Calu3 (cell line): ENCODE data around the gene BRD1. TPM values are rescaled to one million over a fixed set of nuclear protein-coding genes. Genes with fewer than 3 reads are reported as not detected.

Source experiments
- BruUV-seq: library from RNA; stranded (reverse); fragments of 400-500 nt; replicated peaks from 2 replicates; lab custom pipeline; 2021; lab: Mats Ljungman, UMichigan
- CTCF ChIA-PET: fragments of 300-600 bp; sonication (Branson Sonifier 250); formaldehyde crosslinking; loops from one replicate; lab custom pipeline; 2022; ENCODE audit warnings: antibody characterized with exemption; lab: Charles Lee
- DNase-seq: peaks from one replicate; pipeline ENCODE4 v3.0.0; 2022
- H3K27ac Mint-ChIP-seq: one replicate; pipeline ENCODE4 v1.8.0; 2022; ENCODE audit warnings: mixed read lengths; ENCODE audit not compliant: unreplicated experiment
- H3K27me3 Mint-ChIP-seq: one replicate; pipeline ENCODE4 v1.8.0; 2022; ENCODE audit warnings: mixed read lengths; ENCODE audit not compliant: unreplicated experiment
- H3K36me3 Mint-ChIP-seq: one replicate; pipeline ENCODE4 v1.8.0; 2022; ENCODE audit warnings: mild to moderate bottlenecking, moderate library complexity, mixed read lengths; ENCODE audit not compliant: insufficient read depth, unreplicated experiment
- H3K4me1 Mint-ChIP-seq: one replicate; pipeline ENCODE4 v1.8.0; 2022; ENCODE audit warnings: mild to moderate bottlenecking, low read depth, mixed read lengths; ENCODE audit not compliant: unreplicated experiment
- H3K4me3 Mint-ChIP-seq: one replicate; pipeline ENCODE4 v1.8.0; 2022; ENCODE audit warnings: mild to moderate bottlenecking, low read depth, moderate library complexity, mixed read lengths; ENCODE audit not compliant: unreplicated experiment
- H3K9me3 Mint-ChIP-seq: one replicate; pipeline ENCODE4 v1.8.0; 2022; ENCODE audit warnings: low read depth, mixed read lengths; ENCODE audit not compliant: unreplicated experiment
- CTCF ChIP-seq: fragments of 200-600 bp; IDR thresholded peaks from one replicate; pipeline ENCODE4 v1.8.0; 2022; ENCODE audit warnings: antibody characterized with exemption; ENCODE audit not compliant: unreplicated experiment
- intact Hi-C: fragments of 100-400 bp; cut with micrococcal nuclease; formaldehyde crosslinking; loops from one replicate; pipeline ENCODE4 v1.10.0; 2022; ENCODE audit not compliant: unreplicated experiment
- total RNA-seq: library from RNA; stranded (reverse); gene quantifications from 2 replicates; pipeline ENCODE4 v1.2.3, GENCODE V29; 2022

BRD1 gene
- total RNA-seq, 1 experiment from 2014 or later = 41.4 TPM

- Mint-ChIP-seq H3K27me3 (no peaks in the 10 kb centered on the region), H3K36me3 (peaks cover 60% of the 10 kb centered on the region), H3K27ac (no peak overlapping the region), H3K9me3 (no peaks in the 10 kb centered on the region), H3K4me1 (peaks cover 40% of the 10 kb centered on the region), H3K4me3 (no peak overlapping the region)
- intact Hi-C loops = no loop called here
- CTCF ChIA-PET = no interaction called here
- DNase-seq = no peak
- TF ChIP-seq CTCF = no peak
- BruUV-seq = no TSS peak
Measured at GRCh38 chr22:49812838-49813237, 14.8 kb downstream of the BRD1 start.

DNA sequence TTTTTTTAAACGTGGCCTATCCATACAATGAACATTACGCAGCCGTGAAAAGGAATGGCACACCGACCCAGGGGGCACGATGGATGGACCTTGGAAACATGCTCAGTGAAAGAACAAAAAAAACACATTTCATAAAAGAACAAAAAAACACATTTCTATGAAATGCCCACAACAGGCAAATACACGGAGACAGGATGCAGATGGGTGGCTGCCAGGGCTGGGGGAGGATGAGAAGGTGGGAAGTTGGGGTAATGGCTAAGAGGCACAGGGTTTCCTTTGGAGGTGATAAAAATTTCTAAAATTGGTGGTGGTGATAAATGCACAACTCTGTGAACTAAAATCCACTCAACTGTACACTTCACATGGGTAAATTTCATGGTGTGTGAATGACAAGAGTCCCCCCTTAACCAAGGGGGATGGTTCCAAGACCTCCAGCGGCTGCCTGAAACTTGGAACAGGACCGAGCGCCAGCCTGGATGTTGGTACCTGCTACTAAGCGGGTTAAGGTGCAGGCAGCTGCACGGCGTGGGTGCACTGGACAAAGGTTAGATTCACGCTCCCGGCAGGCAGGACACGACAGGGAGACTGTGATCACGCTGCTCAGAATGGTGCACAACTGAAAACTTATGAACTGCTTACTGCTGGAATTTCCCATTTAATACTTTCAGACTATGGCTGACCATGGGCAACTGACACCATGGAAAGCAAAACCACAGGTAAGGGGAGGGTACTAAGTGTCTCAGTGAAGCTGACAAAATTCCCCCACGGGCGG is 16.5 kb downstream of the BRD1 start:
- Mint-ChIP-seq H3K9me3 (no peaks in the 10 kb centered on the region), H3K4me1 (peaks cover 31% of the 10 kb centered on the region), H3K4me3 (no peak overlapping the region), H3K27me3 (no peaks in the 10 kb centered on the region), H3K27ac (no peak overlapping the region), H3K36me3 (peaks cover 58% of the 10 kb centered on the region)
- TF ChIP-seq CTCF = no peak
- intact Hi-C loops = no loop called here
- BruUV-seq = no TSS peak
- no peak for DNase-seq
- CTCF ChIA-PET = no interaction called here

- no peak for DNase-seq
- Mint-ChIP-seq H3K4me1 (peaks cover 27% of the 10 kb centered on the region), H3K9me3 (no peaks in the 10 kb centered on the region), H3K27ac (peak overlapping the region; percentile 20), H3K36me3 (peaks cover 54% of the 10 kb centered on the region), H3K27me3 (no peaks in the 10 kb centered on the region), H3K4me3 (no peak overlapping the region)
- no TSS peak for BruUV-seq
- TF ChIP-seq CTCF = no peak
- CTCF ChIA-PET = no interaction called here
- intact Hi-C loops = no loop called here
Measured at GRCh38 chr22:49810363-49811019, 17.2 kb downstream of the BRD1 start.

DNA sequence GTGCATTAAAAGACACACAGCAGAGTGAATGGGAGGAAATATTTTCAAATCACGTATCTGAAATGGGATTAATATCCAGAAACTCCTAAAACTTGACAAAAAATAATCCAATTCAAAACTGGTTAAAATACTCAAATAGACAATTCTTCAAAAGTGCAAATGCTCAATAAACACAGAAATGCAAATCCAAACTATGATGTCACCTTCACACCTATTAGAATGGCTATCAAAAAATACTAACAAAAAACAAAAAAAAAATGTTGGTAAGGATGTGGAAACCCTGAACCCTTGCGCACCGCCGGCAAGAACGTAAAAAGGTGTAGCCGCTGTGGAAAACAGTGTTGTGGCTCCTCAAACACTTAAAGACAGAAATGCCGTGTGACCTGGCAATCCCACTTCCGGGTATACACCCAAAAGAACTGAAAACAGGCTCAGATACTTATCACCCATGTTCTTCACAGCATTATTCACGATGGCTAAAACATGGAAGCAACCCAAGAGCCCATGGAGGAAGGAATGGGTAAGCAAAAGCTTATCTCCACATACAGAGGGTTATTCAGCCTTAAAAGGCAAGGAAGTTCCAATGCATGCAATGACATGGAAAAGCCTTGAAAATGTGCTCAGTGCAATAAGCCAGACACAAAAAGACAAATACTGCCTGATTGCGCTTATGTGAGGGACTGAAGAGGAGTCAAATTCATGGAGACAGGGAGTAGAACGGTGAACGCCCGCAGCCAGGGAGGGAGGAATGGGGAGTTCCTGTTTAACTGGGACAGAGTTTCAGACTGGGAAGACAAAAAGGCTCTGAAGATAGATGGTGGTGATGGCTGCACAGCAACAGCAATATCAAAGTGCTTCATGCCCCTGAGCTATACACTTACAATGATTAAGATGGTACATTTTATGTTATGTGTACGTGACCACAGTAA is 19.6 kb downstream of the BRD1 start:
- CTCF ChIA-PET = no interaction called here
- Mint-ChIP-seq H3K27me3 (no peaks in the 10 kb centered on the region), H3K9me3 (no peaks in the 10 kb centered on the region), H3K27ac (no peak overlapping the region), H3K4me1 (peaks cover 26% of the 10 kb centered on the region), H3K36me3 (peaks cover 54% of the 10 kb centered on the region), H3K4me3 (no peak overlapping the region)
- intact Hi-C loops = no loop called here
- DNase-seq = no peak
- no TSS peak for BruUV-seq
- TF ChIP-seq CTCF = no peak
